ENCODE results near the gene GPR183.

Gene GPR183

DNA sequence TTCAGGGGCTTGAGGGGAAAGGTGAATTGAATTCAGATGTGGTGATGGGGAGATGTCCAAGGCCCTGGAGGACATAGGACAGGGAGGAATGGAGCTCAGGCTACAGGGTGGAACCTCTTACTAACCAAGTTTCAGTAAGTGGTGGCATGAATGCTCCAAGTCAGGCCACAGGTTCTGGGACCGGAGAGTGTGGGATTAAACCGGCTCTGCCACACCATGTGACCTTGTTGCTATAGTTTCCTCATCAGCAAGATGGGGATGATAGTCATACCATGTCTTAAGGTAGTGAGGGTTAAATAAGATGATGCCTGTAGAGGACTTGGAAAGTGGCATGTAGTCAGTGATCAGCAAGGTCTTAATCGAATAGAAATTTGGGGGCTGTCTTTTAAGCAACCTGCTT lies 16.3 kb downstream of the GPR183 start:
- DNase-seq, result peak; percentile 48

- DNase-seq, result peak; percentile 61
Measured at GRCh38 chr13:99289674-99290337, 17.4 kb downstream of the GPR183 start.

- no peak for DNase-seq
Measured at GRCh38 chr13:99289271-99289670, 17.9 kb downstream of the GPR183 start.

- peak; percentile 76 for DNase-seq
Measured at GRCh38 chr13:99288089-99288488, 19.1 kb downstream of the GPR183 start.

DNA sequence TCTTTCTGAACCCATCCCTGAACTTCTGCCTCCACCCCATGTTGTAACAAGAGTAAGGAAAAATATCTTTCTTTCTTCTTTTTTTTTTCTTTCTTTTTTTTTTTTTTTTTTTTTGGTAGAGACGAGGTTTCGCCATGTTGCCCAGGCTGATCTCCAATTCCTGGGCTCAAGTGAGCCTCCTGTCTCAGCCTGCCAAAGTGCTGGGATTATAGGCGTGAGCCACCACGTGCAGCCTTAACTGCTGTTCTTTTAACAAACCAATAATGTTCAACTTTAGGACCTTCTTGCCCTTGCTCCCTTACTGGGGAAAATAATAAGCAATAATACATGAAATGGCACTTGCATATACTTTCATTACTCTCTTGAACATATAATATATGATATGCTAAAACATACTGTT lies 19.6 kb downstream of the GPR183 start:
- DNase-seq, result no peak

- DNase-seq, result no peak
Measured at GRCh38 chr13:99285432-99286182, 21.6 kb downstream of the GPR183 start.

- no peak for DNase-seq
Measured at GRCh38 chr13:99282264-99283231, 24.7 kb downstream of the GPR183 start.

GRCh38 chr13:99281811-99282263 lies 25.4 kb downstream of the GPR183 start:
- DNase-seq, result peak; percentile 55

DNA sequence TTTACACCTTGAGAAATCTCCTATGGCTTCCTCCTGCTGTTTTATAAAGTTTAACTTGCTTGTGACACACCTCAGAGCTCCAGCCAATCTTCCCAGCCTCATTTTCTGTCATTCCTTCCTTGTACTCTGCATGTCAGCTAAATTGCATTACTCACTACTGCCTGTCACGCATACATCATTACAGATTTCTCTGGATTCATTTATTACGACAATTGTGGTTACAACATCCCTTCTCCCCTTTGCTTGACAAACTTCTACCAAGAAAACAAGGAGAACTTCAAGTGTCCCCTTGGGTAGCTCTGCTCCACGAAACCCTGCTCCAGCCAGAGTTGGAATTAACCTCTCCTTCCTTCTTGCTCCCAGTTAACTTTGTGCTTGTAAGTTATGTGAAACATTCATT lies 27.0 kb downstream of the GPR183 start:
- DNase-seq, result no peak

GRCh38 chr13:99279637-99280036 lies 27.6 kb downstream of the GPR183 start:
- no peak for DNase-seq

DNA sequence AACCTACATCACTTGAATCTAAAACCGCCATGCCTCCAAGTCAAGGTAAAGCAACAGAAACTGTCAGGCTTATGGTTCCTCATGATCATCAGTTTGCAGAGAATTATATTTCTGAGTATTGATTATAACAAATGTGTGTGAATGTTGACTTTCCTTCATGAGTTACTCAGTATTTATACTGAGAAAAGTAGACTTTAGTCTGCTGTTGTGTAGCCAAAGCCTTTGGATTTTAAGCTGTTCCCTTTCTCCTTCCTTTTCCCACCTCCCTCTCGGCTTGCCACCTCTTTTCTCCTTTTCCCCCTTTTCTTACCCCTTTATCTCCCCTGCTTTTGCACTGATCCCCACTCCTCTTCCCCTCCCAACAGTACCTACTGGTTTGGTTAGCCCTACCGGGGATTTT lies 28.4 kb downstream of the GPR183 start:
- DNase-seq, result no peak

- no peak for DNase-seq
Measured at GRCh38 chr13:99278200-99278599, 29.0 kb downstream of the GPR183 start.

- DNase-seq, result no peak
Measured at GRCh38 chr13:99277629-99278028, 29.6 kb downstream of the GPR183 start.

DNA sequence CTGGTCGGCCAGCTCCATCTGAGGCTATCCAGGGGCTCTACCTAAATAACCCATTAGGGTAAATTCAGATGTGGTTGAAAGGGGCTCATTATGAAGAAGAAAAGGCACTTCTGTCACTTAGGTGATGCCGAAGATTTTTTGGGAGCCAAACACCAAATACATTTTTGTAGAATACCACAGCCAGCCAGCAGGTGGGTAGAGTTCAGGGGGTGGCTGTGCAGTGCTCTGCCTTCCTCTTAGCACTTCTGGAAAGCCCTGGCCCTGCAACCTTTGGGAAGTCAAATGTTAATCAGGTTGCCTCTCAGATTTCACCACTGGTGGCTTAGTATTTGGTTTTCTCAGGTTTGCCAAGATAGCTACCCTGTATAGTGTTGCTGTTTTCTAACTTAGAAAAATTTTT lies 30.5 kb downstream of the GPR183 start:
- no peak for DNase-seq

DNA sequence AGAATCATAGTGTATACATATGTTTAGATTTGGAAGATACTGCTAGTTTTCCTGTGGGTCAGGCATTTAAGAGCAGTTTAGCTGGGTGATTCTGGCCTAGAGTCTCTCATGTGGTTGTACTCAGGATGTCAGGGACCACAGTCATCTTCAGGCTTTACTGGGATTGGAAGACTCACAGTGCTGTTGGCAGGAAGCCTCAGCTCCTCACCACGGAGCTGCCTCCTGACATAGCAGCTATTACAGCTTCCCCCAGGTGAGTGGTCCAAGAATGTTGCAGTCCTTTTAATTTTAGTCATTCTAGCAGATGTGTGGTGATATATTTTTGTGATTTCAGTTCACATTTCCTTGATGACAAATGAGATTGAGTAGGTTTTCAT lies 32.1 kb downstream of the GPR183 start:
- peak; percentile 53 for DNase-seq

DNA sequence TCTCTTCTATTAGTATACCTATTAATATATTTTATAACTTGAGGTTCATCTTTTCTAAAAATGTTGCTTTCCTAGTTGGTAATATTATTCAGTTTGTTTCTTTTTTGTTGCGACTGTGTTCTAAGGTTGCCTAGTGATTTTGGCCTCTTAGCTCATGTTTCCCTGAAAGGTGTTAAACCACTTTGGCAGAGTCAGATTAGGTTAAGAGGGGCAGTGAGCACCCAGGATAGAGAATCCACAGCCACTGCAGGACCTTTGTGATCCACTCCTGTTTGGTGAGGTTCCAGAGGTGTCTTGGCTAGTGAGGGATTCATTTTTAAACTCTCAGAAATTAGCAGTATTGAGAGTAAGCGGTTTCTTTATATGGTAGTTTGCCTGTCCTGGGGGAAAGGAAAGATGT lies 34.1 kb downstream of the GPR183 start:
- DNase-seq, result no peak

DNA sequence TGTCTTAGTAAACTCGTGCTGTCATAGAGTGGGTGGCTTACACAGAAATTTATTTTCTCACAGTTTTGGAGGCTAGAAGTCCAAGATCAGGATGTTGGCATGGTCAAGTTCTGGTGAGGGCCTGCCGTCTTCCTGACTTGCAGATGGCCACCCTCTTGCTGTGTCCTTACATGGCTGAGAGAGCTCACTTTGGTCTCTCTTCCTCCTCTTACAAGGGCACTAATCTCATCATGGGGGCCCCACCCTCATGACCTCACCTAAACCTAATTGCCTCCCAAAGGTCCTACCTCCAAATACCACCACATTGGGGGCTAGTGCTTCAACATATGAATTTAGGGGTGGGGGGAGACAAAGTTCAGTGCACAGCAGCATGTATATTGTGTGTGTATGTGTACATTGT lies 34.7 kb downstream of the GPR183 start:
- no peak for DNase-seq

DNA sequence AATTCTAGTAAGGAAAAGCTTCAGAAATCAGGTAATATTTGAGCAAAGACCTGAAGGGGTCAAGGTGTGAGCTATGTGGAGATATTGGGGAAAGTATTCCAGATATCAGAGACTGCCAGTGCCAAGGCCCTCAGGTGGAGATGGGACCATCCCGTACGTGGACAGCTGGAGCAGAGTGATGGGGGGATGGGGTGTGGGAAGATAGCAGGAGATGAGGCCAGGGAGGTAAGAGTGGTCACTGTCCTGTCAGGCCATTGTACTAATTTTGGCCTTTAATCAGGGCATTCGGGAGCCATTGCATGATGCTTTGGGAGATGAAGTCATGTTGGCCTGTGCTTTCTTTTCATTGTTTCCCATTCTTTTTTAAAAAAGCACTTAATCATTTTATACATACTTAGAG lies 36.0 kb downstream of the GPR183 start:
- no peak for DNase-seq

DNA sequence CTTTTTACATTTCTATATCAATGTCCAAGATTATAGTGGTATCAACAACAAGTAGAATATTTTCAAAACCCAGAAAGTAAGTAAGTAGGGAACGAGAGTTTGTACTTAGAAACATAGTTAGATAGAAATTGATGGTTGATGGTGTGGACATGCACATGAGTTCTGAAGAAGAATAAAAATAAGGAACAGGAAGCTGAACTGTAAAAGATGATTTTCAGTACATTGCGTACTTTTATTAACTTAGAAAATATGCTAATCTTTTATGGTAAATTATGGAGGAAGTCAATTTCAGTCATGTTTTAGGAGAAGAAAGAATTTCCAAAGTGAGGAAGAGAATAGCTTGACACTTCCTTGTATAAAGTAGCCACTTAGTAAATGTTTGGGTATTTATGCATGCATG lies 36.7 kb downstream of the GPR183 start:
- DNase-seq, result no peak

DNA sequence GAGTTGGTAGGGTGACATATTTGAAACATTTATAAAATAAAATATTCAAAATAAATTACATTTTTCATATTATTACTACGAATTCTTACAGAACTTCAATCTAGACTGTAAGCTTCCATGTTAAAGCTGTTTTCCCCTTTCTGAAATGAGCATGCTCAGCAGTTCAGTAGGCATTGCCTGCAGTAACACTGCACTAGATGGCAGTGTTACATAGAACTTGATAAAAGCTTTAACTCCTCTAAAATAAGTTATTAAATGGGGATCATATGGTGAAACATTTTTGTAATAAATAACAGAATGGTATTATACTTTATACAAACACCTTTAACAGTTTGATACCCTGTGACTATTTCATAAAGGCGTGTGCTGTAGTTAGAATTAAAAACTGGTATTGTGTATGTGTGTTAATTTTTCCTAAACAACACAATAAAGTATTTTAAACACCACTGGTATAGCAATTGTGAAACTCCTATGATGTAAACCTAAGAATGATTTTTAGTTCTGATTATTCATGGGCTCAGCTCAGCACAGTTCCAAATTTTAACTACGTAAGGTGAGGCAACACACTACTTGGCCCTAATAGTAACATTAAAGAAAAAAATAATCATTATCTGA lies 37.5 kb downstream of the GPR183 start:
- no peak for DNase-seq

- no peak for DNase-seq
Measured at GRCh38 chr13:99268822-99269221, 38.4 kb downstream of the GPR183 start.

GRCh38 chr13:99267927-99268326 lies 39.3 kb downstream of the GPR183 start:
- no peak for DNase-seq

- DNase-seq, result no peak
Measured at GRCh38 chr13:99266827-99267226, 40.4 kb downstream of the GPR183 start.

All from stimulated activated CD4-positive, alpha-beta T cell treated with anti-CD3 and anti-CD28 coated beads, Interleukin-15, amount 100 ng/mL, for 24 hours (primary cell).